Mammary epithelial cell (primary cell): Measurements from ENCODE around the gene FAM241A.

Source experiments
- EZH2 ChIP-seq: IDR thresholded peaks from 2 replicates; pipeline ENCODE4 v1.6.1; 2012; ENCODE audit warnings: low read length, inconsistent platforms, borderline replicate concordance
- TF ChIP-seq, protein P1 (sequence below), 2 donors: IDR thresholded peaks in 1 of 2; conservative IDR thresholded peaks in 1 of 2; 2 replicates each; pipeline ENCODE4 v1.5.1; 2011 to 2012; ENCODE audit warnings: inconsistent platforms in 2 of 2, low read length in 2 of 2, mild to moderate bottlenecking in 2 of 2, control low read depth in 1 of 2, low read depth in 1 of 2; ENCODE audit not compliant: insufficient read depth in 1 of 2; ENCODE audit errors: extremely low read depth in 1 of 2

DNA sequence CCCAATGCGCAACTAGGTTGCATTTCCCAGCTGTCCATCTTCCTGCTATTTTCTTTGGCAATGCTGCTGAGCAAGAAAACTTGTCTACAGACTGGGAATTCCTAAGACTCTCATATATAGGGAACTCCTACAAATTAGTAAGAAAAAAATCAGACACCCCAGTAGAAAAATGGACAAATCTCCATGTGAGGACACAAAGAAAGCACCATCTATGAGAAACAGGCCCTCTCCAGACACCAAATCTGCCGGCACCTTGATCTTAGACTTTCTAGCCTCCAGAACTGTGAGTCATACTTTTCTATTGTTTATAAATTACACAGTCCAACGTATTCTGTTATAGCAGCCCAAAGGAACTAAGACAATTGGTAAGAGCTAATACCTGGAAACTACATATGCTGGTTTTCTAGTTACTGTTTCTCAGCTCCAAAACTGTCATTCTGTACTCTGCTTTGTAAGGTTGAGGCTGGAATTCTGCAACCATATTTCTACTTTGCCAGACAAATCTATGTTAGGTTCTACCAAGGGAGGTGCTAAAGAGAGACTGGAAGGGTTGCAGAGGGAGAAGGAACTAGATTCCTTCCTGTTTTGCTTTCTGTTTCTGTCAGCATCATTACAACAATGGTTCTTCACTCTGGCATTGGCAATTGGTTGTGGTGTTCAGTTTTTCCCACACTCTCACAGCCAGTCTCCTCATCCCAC lies 35.7 kb upstream of the FAM241A start:
- TF ChIP-seq, protein P1, sequence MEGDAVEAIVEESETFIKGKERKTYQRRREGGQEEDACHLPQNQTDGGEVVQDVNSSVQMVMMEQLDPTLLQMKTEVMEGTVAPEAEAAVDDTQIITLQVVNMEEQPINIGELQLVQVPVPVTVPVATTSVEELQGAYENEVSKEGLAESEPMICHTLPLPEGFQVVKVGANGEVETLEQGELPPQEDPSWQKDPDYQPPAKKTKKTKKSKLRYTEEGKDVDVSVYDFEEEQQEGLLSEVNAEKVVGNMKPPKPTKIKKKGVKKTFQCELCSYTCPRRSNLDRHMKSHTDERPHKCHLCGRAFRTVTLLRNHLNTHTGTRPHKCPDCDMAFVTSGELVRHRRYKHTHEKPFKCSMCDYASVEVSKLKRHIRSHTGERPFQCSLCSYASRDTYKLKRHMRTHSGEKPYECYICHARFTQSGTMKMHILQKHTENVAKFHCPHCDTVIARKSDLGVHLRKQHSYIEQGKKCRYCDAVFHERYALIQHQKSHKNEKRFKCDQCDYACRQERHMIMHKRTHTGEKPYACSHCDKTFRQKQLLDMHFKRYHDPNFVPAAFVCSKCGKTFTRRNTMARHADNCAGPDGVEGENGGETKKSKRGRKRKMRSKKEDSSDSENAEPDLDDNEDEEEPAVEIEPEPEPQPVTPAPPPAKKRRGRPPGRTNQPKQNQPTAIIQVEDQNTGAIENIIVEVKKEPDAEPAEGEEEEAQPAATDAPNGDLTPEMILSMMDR (conservative IDR thresholded peaks at IDR 0.05 in 1 of 2, IDR thresholded peaks at IDR 0.05 in 1 of 2; ENCODE audit: extremely low read depth in 1 of 2, insufficient read depth in 1 of 2, low read depth in 1 of 2, low read length in 2 of 2), result no peak
- no peak for TF ChIP-seq EZH2
